IPS-NIHi7 (cell line): ENCODE data around the gene DNAJC3.
"Not testable (repeated sequence)": the region's sequence is repeated elsewhere in the genome, so short reads cannot be mapped to it uniquely, and the experiment has no call there.

Source experiments
- DNase-seq: peaks from one replicate; pipeline ENCODE4 v3.0.0; 2012; ENCODE audit warnings: mixed read lengths; ENCODE audit errors: extremely low spot score

The DNAJC3 gene

GRCh38 chr13:95714142-95714832 is 37.3 kb downstream of the DNAJC3 start:
- no peak for DNase-seq

DNA sequence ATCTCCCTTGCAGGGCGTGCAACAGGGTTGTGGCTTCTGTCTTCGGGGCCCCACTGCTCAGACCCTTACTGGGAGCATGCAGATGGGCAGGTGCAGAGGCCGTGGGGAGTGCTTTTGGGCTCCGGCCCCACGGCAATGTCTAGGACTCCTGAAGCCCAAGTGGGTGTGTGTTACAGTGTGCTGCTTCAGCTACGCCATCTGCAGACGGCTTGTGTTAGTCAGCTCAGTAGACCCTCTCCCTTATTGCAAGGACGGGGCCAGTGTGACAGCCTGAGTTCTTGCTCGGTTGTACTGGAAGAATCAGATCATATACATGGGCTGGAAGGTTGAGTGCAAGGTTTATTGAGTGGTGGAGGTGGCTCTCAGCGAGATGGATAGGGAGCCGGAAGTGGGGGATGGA is 39.3 kb downstream of the DNAJC3 start:
- DNase-seq = no peak

DNA sequence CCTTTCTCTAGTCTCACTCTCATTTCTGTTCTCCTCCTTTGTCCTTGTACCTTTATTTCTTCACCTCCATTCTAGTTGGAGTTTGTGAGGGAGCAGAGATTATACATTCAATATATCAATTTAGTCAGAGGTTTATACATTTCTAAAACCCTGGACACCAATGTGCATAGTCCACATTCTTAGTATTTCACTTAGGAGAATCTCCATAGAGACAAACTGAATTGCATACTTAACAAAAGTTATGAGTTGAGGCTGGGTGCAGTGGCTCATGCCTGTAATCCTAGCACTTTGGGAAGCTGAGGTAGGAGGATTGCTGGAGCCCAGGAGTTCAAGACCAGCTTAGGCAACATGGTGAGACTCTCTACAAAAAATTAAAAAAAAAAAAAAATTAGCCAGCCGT is 45.3 kb downstream of the DNAJC3 start:
- DNase-seq = no peak

DNA sequence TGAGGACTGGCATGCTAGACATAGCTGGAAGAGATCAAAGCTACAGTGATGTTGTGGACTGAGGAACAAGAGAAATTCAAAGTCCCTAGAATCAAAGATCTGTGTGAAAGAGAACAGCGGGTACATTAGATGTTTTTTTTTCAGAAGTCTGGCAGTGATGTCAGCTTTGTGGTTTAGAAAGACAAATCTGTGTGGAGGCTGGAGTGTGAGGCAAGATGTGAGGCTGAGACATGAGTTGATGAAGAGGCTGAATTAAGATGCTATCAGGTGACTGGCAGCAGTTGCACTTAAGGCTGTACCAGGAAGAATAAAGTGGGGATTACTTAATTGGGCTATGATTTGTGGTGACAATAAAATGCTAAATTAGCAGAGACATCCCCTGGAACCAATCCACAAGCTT is 46.5 kb downstream of the DNAJC3 start:
- DNase-seq = no peak

DNA sequence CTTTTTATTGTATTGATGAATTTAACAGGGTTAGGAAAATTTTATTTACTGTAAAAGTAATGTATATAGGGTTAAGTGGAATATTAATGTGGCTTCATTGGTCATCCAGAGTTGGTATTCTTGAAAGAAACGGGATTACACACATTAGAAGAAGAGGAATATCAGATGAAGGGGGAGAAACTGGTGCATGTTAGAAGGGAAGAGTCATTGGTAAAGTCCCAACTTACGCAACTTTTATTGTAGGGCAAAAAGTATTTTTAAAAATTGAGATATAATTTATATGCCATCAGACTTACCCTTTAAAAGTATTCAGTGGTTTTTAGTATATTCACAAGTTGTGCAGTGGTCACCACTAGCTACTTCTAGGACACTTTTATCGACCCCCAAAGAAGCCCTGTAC is 47.3 kb downstream of the DNAJC3 start:
- no peak for DNase-seq

DNA sequence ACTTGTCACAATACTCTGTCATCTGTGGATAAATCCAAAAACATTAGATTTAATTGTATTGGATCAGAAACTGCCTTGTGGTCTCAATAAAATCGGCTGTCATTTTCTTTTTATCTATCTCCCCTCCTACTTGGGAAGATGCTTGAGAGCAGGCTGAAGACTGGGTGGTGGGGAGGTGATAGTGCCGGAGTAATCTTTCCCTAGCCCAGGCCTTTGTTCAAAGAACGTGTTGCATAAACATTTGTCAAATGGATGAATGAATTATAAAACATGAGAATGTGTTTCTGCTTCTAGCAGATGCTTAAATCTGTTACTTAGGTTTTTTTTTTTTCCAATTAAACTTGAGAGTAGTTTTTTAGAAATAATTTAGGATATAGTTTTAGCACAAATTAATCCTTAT is 49.9 kb downstream of the DNAJC3 start:
- no peak for DNase-seq

DNA sequence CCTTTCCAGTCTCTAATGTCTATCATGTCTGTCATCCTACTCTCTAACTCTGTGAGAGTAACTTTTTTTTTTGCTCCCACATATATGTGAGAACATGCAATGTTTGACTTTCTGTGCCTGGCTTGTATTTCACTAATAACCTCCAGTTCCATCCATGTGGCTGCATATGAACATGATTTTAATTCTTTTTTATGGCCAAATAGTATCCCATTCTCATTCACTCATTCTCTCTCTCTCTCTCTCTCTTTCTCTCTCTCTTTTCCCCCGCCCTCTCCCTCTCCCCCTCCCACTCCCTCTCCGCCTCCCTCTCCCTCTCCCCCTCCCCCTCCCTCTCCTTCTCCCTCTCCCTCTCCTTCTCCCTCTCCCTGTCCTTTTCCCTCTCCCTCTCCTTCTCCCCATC is 52.0 kb downstream of the DNAJC3 start:
- DNase-seq = no peak

GRCh38 chr13:95734124-95734523 is 57.2 kb downstream of the DNAJC3 start:
- DNase-seq = no peak

DNA sequence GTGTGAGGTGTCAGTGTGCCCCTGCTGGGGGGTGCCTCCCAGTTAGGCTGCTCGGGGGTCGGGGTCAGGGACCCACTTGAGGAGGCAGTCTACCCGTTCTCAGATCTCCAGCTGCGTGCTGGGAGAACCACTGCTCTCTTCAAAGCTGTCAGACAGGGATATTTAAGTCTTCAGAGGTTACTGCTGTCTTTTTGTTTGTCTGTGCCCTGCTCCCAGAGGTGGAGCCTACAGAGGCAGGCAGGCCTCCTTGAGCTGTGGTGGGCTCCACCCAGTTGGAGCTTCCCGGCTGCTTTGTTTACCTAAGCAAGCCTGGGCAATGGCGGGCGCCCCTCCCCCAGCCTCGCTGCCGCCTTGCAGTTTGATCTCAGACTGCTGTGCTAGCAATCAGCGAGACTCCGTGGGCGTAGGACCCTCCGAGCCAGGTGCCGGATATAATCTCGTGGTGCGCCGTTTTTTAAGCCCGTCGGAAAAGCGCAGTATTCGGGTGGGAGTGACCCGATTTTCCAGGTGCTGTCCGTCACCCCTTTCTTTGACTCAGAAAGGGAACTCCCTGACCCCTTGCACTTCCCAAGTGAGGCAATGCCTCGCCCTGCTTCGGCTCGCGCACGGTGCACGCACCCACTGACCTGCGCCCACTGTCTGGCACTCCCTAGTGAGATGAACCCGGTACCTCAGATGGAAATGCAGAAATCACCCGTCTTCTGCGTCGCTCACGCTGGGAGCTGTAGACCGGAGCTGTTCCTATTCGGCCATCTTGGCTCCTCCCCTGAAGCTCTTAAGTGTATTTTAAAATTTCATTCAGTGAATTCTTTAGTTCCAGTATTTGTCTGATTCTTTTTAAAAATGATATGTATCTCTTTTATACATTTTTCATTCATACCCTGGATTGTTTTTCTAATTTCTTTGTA is 63.4 kb downstream of the DNAJC3 start:
- not testable (repeated sequence) for DNase-seq

- DNase-seq = no peak
Observed at GRCh38 chr13:95740979-95741320, 64.0 kb downstream of the DNAJC3 start.

- DNase-seq = no peak
Observed at GRCh38 chr13:95741584-95742563, 64.9 kb downstream of the DNAJC3 start.

- DNase-seq = no peak
Observed at GRCh38 chr13:95743192-95743591, 66.3 kb downstream of the DNAJC3 start.

DNA sequence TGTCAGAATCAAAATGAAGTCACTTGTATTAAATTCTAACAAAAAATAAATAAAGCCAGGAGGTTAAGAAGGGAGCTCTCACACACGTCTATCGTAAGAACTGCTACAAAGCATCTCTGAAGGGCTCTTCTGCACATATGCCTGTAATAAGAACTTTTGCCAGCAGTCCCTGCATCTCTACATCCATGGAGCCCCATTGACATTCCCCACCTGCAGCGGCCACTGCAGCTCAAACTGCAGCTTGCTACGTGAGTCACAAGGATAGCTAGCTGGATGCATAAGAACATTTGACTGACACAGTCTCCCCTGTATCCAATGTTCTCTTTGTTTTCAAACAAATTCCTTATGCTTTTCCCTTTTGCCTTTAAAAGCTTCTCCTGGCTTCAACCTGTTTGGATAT is 68.3 kb downstream of the DNAJC3 start:
- peak; percentile 15 for DNase-seq

DNA sequence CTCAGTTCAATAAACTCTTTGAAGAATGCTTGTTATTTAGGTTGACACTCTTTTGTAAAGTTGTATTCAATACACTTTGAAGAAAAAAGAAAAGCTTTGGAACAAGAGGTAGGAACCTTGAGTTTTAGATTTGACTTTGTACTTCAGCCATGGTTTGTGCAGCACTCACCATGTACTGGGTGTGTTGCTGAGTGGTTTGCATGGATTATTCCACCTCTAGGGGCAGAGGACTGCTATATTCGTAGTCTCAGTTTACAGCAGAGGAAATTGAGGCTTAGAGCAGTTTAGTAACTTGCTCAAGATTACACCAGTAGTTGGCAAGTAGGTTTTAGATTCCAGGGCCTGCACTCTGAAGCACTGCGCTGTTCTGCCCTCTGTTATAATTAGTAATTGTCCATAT is 68.8 kb downstream of the DNAJC3 start:
- DNase-seq = no peak

- no peak for DNase-seq
Observed at GRCh38 chr13:95749545-95749944, 72.6 kb downstream of the DNAJC3 start.

GRCh38 chr13:95752677-95753076 is 75.7 kb downstream of the DNAJC3 start:
- DNase-seq = no peak

DNA sequence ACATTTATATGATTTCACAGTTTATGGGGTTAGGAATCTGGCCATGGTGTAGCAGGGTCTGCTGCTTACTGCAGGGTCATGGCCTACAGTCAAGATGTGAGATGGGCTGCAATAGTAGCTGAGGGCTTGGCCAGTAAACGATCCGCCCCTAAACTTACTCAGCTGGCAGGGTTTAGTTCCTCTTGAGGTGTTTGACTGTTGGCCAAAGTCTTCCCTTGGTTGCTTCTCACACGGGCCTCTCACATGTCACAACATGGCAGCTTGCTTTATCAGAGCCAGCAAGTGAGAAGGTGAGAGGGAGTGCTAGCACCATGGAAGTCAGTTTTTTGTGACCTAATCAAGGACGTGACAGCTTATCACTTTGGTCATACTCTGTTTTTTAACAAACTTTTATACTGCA is 77.1 kb downstream of the DNAJC3 start:
- no peak for DNase-seq

DNA sequence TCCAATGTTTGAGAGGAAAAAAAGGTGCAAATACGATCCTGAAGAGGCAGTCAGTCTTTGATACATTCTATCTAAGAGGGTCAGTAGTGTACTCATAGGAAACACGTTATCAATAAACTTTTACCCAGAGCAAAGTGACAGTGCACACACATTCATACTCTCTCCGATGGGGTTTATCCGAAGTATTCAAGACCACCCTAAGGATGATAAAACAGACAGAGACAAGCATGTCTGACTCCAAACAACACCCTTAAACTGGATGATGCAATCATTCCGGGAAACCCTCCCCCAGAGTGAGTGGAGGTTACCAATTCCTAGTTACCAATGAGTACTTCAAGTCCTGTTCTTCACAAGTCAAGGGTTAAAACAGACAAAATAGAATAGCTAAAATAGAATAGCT is 79.1 kb downstream of the DNAJC3 start:
- no peak for DNase-seq

DNA sequence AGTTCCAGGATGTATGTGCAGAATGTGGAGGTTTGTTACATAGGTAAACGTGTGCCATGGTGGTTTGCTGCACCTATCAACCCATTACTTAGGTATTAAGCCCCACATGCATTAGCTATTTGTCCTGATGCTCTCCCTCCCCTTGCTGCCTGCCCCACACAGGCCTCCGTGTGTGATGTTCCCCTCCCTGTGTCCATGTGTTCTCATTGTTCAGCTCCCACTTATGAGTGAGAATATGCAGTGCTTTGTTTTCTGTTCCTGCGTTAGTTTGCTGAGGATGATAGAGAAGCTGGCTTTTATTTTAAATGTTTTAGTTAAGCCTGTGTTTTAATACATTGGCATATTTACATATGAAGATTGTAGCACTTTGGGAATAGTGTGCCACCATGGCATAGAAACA is 85.7 kb downstream of the DNAJC3 start:
- not testable (repeated sequence) for DNase-seq

GRCh38 chr13:95763601-95764000 is 86.7 kb downstream of the DNAJC3 start:
- no peak for DNase-seq

- DNase-seq = no peak
Observed at GRCh38 chr13:95771905-95772304, 95.0 kb downstream of the DNAJC3 start.

GRCh38 chr13:95779522-95779921 is 102.6 kb downstream of the DNAJC3 start:
- no peak for DNase-seq
